H1 (cell line): Measurements from ENCODE around the gene GHRL. TPM values are rescaled to one million over a fixed set of nuclear protein-coding genes. Genes with fewer than 3 reads are reported as not detected.
A peak's percentile ranks its signal among the peaks of the same experiment; 100 is the strongest.

ENCODE experiments used
- CTCF ChIA-PET: fragments of 300-600 bp; sonication (Branson Sonifier 250); formaldehyde crosslinking; loops from one replicate; lab custom pipeline; 2021; ENCODE audit not compliant: partially characterized antibody; lab: Charles Lee
- POLR2A ChIA-PET: fragments of 300-600 bp; sonication (Branson Sonifier 250); formaldehyde crosslinking; loops from one replicate; lab custom pipeline; 2021; ENCODE audit warnings: inconsistent platforms; ENCODE audit not compliant: partially characterized antibody; lab: Charles Lee
- DNase-seq, 2 experiments: peaks; one replicate each; pipeline versions ENCODE4 v3.0.0 to v3.0.0-alpha.2; 2010 to 2022; ENCODE audit warnings: low spot score in 2 of 2, low read depth in 1 of 2, mixed read lengths in 1 of 2
- FAIRE-seq: peaks from 2 replicates; lab custom pipeline; 2011; peaks lifted over from hg19 to GRCh38; lab: Jason Lieb, UNC
- H2AFZ ChIP-seq: 2 replicates; pipeline ENCODE4 v1.8.1; 2012; ENCODE audit warnings: low read length, inconsistent platforms
- H2AK5ac ChIP-seq: 2 replicates; pipeline ENCODE4 v1.6.1; 2013; ENCODE audit warnings: low read depth, low read length
- H2BK120ac ChIP-seq: replicated peaks from 2 replicates; pipeline ENCODE3; 2013; ENCODE audit warnings: low read depth, low read length, inconsistent platforms
- H2BK12ac ChIP-seq: 2 replicates; pipeline ENCODE4 v1.6.1; 2013; ENCODE audit warnings: low read depth, low read length
- H2BK15ac ChIP-seq: 2 replicates; pipeline ENCODE4 v1.6.1; 2013; ENCODE audit warnings: low read length
- H2BK20ac ChIP-seq: 2 replicates; pipeline ENCODE4 v1.6.1; 2013; ENCODE audit warnings: low read length
- H2BK5ac ChIP-seq: 2 replicates; pipeline ENCODE4 v1.6.1; 2013; ENCODE audit warnings: low read depth, low read length
- H3K14ac ChIP-seq: 2 replicates; pipeline ENCODE4 v1.6.1; 2013; ENCODE audit warnings: inconsistent platforms; ENCODE audit not compliant: insufficient read length
- H3K18ac ChIP-seq: 2 replicates; pipeline ENCODE4 v1.6.1; 2013; ENCODE audit warnings: low read length; ENCODE audit errors: extremely low read depth
- H3K23ac ChIP-seq: 2 replicates; pipeline ENCODE4 v1.6.1; 2013; ENCODE audit warnings: inconsistent platforms; ENCODE audit not compliant: insufficient read length
- H3K23me2 ChIP-seq: 2 replicates; pipeline ENCODE4 v1.6.1; 2013; ENCODE audit warnings: low read depth, low read length
- H3K27ac ChIP-seq: 2 replicates; pipeline ENCODE4 v1.6.1; 2011; ENCODE audit warnings: low read depth, low read length, inconsistent platforms
- H3K27me3 ChIP-seq, 4 experiments: replicated peaks in 1 of 4; 1 replicate in 1 of 4; 2 replicates in 3 of 4; pipeline versions ENCODE4 v1.6.1 to v1.8.1; 2011 to 2013; ENCODE audit warnings: low read length in 3 of 4, mild to moderate bottlenecking in 3 of 4, inconsistent platforms in 2 of 4, mixed read lengths in 2 of 4, moderate library complexity in 1 of 4; ENCODE audit not compliant: control insufficient read depth in 3 of 4, insufficient read depth in 3 of 4; ENCODE audit errors: extremely low read depth in 1 of 4
- H3K36me3 ChIP-seq, 4 experiments: 2 replicates each; pipeline versions ENCODE4 v1.6.1 to v1.8.1; 2011 to 2013; ENCODE audit warnings: mild to moderate bottlenecking in 4 of 4, low read length in 3 of 4, moderate library complexity in 2 of 4, control low read depth in 1 of 4, inconsistent platforms in 1 of 4; ENCODE audit not compliant: insufficient read depth in 4 of 4, control insufficient read depth in 2 of 4
- H3K4ac ChIP-seq: replicated peaks from 2 replicates; pipeline ENCODE3; 2013; ENCODE audit warnings: low read length, low read depth, mixed read lengths, inconsistent platforms; ENCODE audit not compliant: insufficient read length
- H3K4me1 ChIP-seq, 4 experiments: replicated peaks in 1 of 4; 1 replicate in 1 of 4; 2 replicates in 3 of 4; pipeline versions ENCODE4 v1.6.1 to v1.8.1; 2011 to 2013; ENCODE audit warnings: low read length in 3 of 4, inconsistent platforms in 2 of 4, mixed read lengths in 1 of 4; ENCODE audit not compliant: insufficient read depth in 4 of 4, control insufficient read depth in 3 of 4
- H3K4me2 ChIP-seq, 2 experiments: 2 replicates each; pipeline versions ENCODE4 v1.6.1 to v1.8.1; 2011 to 2013; ENCODE audit warnings: low read depth in 2 of 2, low read length in 2 of 2, control low read depth in 1 of 2, inconsistent platforms in 1 of 2, mild to moderate bottlenecking in 1 of 2; ENCODE audit not compliant: insufficient read depth in 1 of 2
- H3K4me3 ChIP-seq, 4 experiments: fragments of 200-600, 300-600 bp in 1 of 4; sonication (generic), shearing (Covaris generic), sonication (Bioruptor Twin) in 1 of 4; 2 replicates each; pipeline versions ENCODE4 v1.5.1 to v1.8.1; 2011 to 2016; ENCODE audit warnings: low read length in 4 of 4, low read depth in 3 of 4, control low read depth in 2 of 4, inconsistent platforms in 2 of 4, mild to moderate bottlenecking in 2 of 4, mixed read lengths in 1 of 4, moderate library complexity in 1 of 4; ENCODE audit not compliant: insufficient read depth in 2 of 4; ENCODE audit errors: extremely low read depth in 1 of 4
- H3K56ac ChIP-seq: replicated peaks from 2 replicates; pipeline ENCODE3; 2013; ENCODE audit warnings: low read depth, mild to moderate bottlenecking, mixed read lengths, low read length, inconsistent platforms; ENCODE audit not compliant: insufficient read length
- H3K79me1 ChIP-seq: 2 replicates; pipeline ENCODE4 v1.6.1; 2013; ENCODE audit warnings: low read depth, low read length, control low read depth
- H3K79me2 ChIP-seq, 2 experiments: 2 replicates each; pipeline versions ENCODE4 v1.6.1 to v1.8.1; 2012 to 2013; ENCODE audit warnings: low read length in 2 of 2, mild to moderate bottlenecking in 2 of 2, inconsistent platforms in 1 of 2; ENCODE audit not compliant: insufficient read depth in 2 of 2, control insufficient read depth in 1 of 2
- H3K9ac ChIP-seq, 4 experiments: replicated peaks in 1 of 4; 1 replicate in 1 of 4; 2 replicates in 3 of 4; pipeline versions ENCODE4 v1.6.1 to v1.8.1; 2011 to 2013; ENCODE audit warnings: low read depth in 3 of 4, low read length in 3 of 4, control low read depth in 2 of 4, mild to moderate bottlenecking in 2 of 4, moderate library complexity in 2 of 4, inconsistent platforms in 1 of 4; ENCODE audit errors: extremely low read depth in 1 of 4
- H3K9me3 ChIP-seq, 2 experiments: 2 replicates each; pipeline versions ENCODE4 v1.6.1 to v1.8.1; 2012 to 2013; ENCODE audit warnings: mild to moderate bottlenecking in 2 of 2, moderate library complexity in 2 of 2, control low read depth in 1 of 2, inconsistent platforms in 1 of 2, low read depth in 1 of 2, low read length in 1 of 2, mixed read lengths in 1 of 2; ENCODE audit not compliant: insufficient read depth in 2 of 2
- H4K20me1 ChIP-seq, 2 experiments: replicated peaks in 1 of 2; 2 replicates each; pipeline versions ENCODE3 to v1.8.1; 2011 to 2013; ENCODE audit warnings: inconsistent platforms in 2 of 2, low read length in 2 of 2, mild to moderate bottlenecking in 1 of 2; ENCODE audit not compliant: insufficient read depth in 2 of 2, control insufficient read depth in 1 of 2
- H4K5ac ChIP-seq: 2 replicates; pipeline ENCODE4 v1.6.1; 2013; ENCODE audit warnings: low read length, low read depth, mixed read lengths, inconsistent platforms; ENCODE audit not compliant: insufficient read length
- H4K8ac ChIP-seq: 2 replicates; pipeline ENCODE4 v1.8.0; 2013; ENCODE audit warnings: mild to moderate bottlenecking, moderate library complexity, low read length, inconsistent platforms; ENCODE audit not compliant: insufficient read depth; ENCODE audit errors: extremely low read depth
- H4K91ac ChIP-seq: replicated peaks from 2 replicates; pipeline ENCODE3; 2013; ENCODE audit warnings: low read length, mixed read lengths, inconsistent platforms; ENCODE audit not compliant: insufficient read length
- BACH1 ChIP-seq: IDR thresholded peaks from 2 replicates; pipeline ENCODE4 v1.6.1; 2012; ENCODE audit warnings: low read length, improper control_type of control experiment
- CTCF ChIP-seq, 3 experiments: IDR thresholded peaks; 1 replicate in 2 of 3; 2 replicates in 1 of 3; pipeline versions ENCODE4 v1.5.1 to v1.6.1; 2011; ENCODE audit warnings: low read length in 3 of 3, mild to moderate bottlenecking in 3 of 3, inconsistent platforms in 2 of 3, low read depth in 1 of 3, moderate library complexity in 1 of 3; ENCODE audit not compliant: insufficient read depth in 1 of 3; ENCODE audit errors: control extremely low read depth in 1 of 3
- EGR1 ChIP-seq: IDR thresholded peaks from 2 replicates; pipeline ENCODE4 v1.6.1; 2011; ENCODE audit warnings: low read depth, low read length, borderline replicate concordance
- JUND ChIP-seq: IDR thresholded peaks from 2 replicates; pipeline ENCODE4 v1.6.1; 2011; ENCODE audit warnings: mild to moderate bottlenecking, improper control_type of control experiment, low read length
- POLR2AphosphoS5 ChIP-seq: IDR thresholded peaks from 2 replicates; pipeline ENCODE4 v1.6.1; 2011; ENCODE audit warnings: low read depth, low read length
- RAD21 ChIP-seq, 2 experiments: IDR thresholded peaks in 1 of 2; conservative IDR thresholded peaks in 1 of 2; 2 replicates each; pipeline ENCODE4 v1.6.1; 2011; ENCODE audit warnings: low read depth in 2 of 2, low read length in 2 of 2, improper control_type of control experiment in 1 of 2, inconsistent platforms in 1 of 2, mild to moderate bottlenecking in 1 of 2, moderate library complexity in 1 of 2
- SIX5 ChIP-seq: IDR thresholded peaks from 2 replicates; pipeline ENCODE4 v1.6.1; 2011; ENCODE audit warnings: mild to moderate bottlenecking, low read depth, low read length
- TAF1 ChIP-seq: IDR thresholded peaks from 2 replicates; pipeline ENCODE4 v1.6.1; 2011; ENCODE audit warnings: mild to moderate bottlenecking, low read depth, low read length
- YY1 ChIP-seq: IDR thresholded peaks from 2 replicates; pipeline ENCODE4 v1.6.1; 2011; ENCODE audit warnings: low read depth, mild to moderate bottlenecking, low read length
- WGBS, 2 experiments: shearing (Covaris generic) in 1 of 2; methylation state at CpG; one replicate each; pipeline versions ENCODE4 v1.1.6 to v1.1.7; 2013 to 2015; ENCODE audit warnings: low lambda C conversion rate in 2 of 2, mixed read lengths in 2 of 2, inconsistent platforms in 1 of 2, low coverage in 1 of 2, missing lambda C conversion rate in 1 of 2; ENCODE audit not compliant: insufficient replicate concordance in 2 of 2, insufficient coverage in 1 of 2, insufficient read length in 1 of 2; ENCODE audit errors: extremely low coverage in 1 of 2, missing lambda C conversion rate in 1 of 2; 5-methylcytosine and 5-hydroxymethylcytosine counted together
- polyA plus RNA-seq, 7 experiments: library from polyadenylated mRNA; depleted of rRNA in 3 of 7; stranded (reverse) in 5 of 7; unstranded in 2 of 7; fragments of >200 nt in 5 of 7; fragments of 200-250 nt in 2 of 7; gene quantifications; 1 replicate in 5 of 7; 2 replicates in 1 of 7; 4 replicates in 1 of 7; pipeline versions ENCODE4 v1.2.1 to v1.2.3, GENCODE V29; 2011 to 2013; ENCODE audit warnings: missing spikeins in 2 of 7, mixed read lengths in 2 of 7
- total RNA-seq: library from RNA; stranded (reverse); fragmentation: NEBNext Ultra II Directional; extraction: Animal tissue kit (Norgen Biotek cat#: 25700); gene quantifications from 2 replicates; pipeline ENCODE4 v1.2.1, GENCODE V29; 2021

Gene GHRL
- total and polyA plus RNA-seq, 2 of the 8 experiments (the other 6 are each of a cell fraction or from before 2014, with no cell fraction given), result 0.32 to 0.35 TPM

- no peaks in the 10 kb centered on the region for H3K9me3 ChIP-seq
- peak; percentile 57 to 75 for DNase-seq
- no peak overlapping the region for H2BK12ac ChIP-seq
- no peak overlapping the region for H2AK5ac ChIP-seq
- H3K27me3 ChIP-seq, result no peaks in the 10 kb centered on the region
- H3K14ac ChIP-seq, result no peak overlapping the region
- H4K20me1 ChIP-seq, result peaks cover 0 to 2% of the 10 kb centered on the region in 2 experiments
- peak; percentile 93 for FAIRE-seq
- peaks cover 0 to 13% (median 4%) of the 10 kb centered on the region in 4 experiments; a peak in 6 of 8 replicates for H3K36me3 ChIP-seq
- H3K27ac ChIP-seq, result no peak overlapping the region
- no peak overlapping the region for H4K8ac ChIP-seq
- H3K18ac ChIP-seq, result no peak overlapping the region; the same call in 1 of the 2 replicates
- no peak overlapping the region; the same call in 1 of the 2 replicates for H2BK20ac ChIP-seq
- no peak overlapping the region for H2BK15ac ChIP-seq
- WGBS, 2 experiments, result 80% methylated on average over 2 of the region's 2 CpGs; no CpG with 5 or more reads in 1 of the 2 experiments
- no peak overlapping the region for H3K4me2 ChIP-seq
- H3K4me3 ChIP-seq, result no peak overlapping the region
- no peak overlapping the region for H4K5ac ChIP-seq
- no peak overlapping the region for H3K9ac ChIP-seq
- H3K56ac ChIP-seq, result no peak overlapping the region
- ChIA-PET CTCF (interaction anchor here (0.6 to 3.1 kb wide), 25 partner anchors 13 to 337 kb away, joined by 3 to 11 read pairs (median 4); partner anchors contain the start of gene FANCD2OS), POLR2A (interaction anchor here (1.1 to 2.1 kb wide), 3 partner anchors 10 to 183 kb away, joined by 6 to 7 read pairs (median 6); no protein-coding TSS in a partner anchor)
- no peak overlapping the region for H3K23ac ChIP-seq
- no peak overlapping the region for H2BK120ac ChIP-seq
- H3K79me2 ChIP-seq, result no peaks in the 10 kb centered on the region
- H3K79me1 ChIP-seq, result no peaks in the 10 kb centered on the region; the same call in 1 of the 2 replicates
- H3K4me1 ChIP-seq, result peaks cover 0 to 7% (median 4%) of the 10 kb centered on the region in 4 experiments; a peak in 6 of 7 replicates
- no peak overlapping the region for H2AFZ ChIP-seq
- H3K23me2 ChIP-seq, result no peaks in the 10 kb centered on the region
- no peak overlapping the region for H4K91ac ChIP-seq
- no peak overlapping the region for H2BK5ac ChIP-seq
- H3K4ac ChIP-seq, result peak overlapping the region; percentile 19
- 0 out of 2 replicates have a peak, but pooled peaks have one; percentile 48 for TF ChIP-seq BACH1
- TF ChIP-seq SIX5, result no peak
- TF ChIP-seq POLR2AphosphoS5, result no peak
- TF ChIP-seq RAD21 (IDR thresholded peaks at IDR 0.05 in 1 of 2, conservative IDR thresholded peaks at IDR 0.05 in 1 of 2; ENCODE audit: low read depth in 2 of 2, low read length in 2 of 2), result peak; percentile 60 to 63
- no peak for TF ChIP-seq EGR1
- peak in 2 of 3 experiments; percentile 40 to 53; a peak in 3 of 4 replicates for TF ChIP-seq CTCF (IDR thresholded peaks at IDR 0.05; ENCODE audit: control extremely low read depth in 1 of 3, insufficient read depth in 1 of 3, low read depth in 1 of 3, low read length in 3 of 3)
- peak; percentile 92 for TF ChIP-seq JUND
- TF ChIP-seq TAF1, result no peak
- peak; percentile 76 for TF ChIP-seq YY1
Measured at GRCh38 chr3:10286596-10287295, 6.0 kb downstream of the GHRL start.
